Pons (tissue), 1 donor: ENCODE measurements around the gene FPR1.

Source experiments
- DNase-seq: peaks from one replicate; pipeline ENCODE4 v3.0.0-alpha.2; 2016; ENCODE audit warnings: low spot score

Gene FPR1

GRCh38 chr19:51737924-51738323, 13.8 kb downstream of the FPR1 start:
- DNase-seq, result no peak

GRCh38 chr19:51737389-51737788, 14.3 kb downstream of the FPR1 start:
- DNase-seq, result no peak

DNA sequence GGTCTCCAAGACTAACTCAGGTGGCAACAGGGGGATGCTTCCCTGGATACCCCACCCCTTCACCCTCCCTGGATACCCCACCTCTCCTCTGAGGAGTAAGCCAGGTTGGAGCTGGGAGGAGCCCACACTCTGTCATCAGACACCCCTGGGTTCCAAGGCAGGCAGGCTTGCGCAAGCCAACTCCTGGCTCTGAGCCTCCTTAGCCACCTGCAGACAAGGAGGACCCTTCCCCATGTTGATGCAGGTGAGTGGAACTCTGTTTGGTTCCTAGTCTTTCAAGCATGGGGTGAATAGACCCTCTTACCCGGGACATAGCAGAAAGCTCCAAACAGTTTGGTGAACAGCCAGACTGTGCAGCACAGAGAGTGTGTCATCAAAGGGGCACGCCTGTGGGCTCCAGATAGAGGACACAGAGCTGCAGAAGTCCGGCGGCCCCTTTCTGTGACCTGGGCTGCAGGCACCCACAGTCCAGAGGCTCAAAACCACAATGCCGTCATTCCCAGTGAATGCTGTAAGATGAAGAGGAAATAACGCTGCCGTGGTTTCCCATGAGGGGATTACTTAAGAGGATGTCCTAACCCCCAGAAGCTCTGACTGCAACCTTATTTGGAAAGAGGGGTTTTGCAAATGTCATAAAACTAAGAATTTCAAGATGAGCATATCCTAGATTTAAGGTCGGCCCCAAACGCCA, 15.8 kb downstream of the FPR1 start:
- DNase-seq, result peak; percentile 69

DNA sequence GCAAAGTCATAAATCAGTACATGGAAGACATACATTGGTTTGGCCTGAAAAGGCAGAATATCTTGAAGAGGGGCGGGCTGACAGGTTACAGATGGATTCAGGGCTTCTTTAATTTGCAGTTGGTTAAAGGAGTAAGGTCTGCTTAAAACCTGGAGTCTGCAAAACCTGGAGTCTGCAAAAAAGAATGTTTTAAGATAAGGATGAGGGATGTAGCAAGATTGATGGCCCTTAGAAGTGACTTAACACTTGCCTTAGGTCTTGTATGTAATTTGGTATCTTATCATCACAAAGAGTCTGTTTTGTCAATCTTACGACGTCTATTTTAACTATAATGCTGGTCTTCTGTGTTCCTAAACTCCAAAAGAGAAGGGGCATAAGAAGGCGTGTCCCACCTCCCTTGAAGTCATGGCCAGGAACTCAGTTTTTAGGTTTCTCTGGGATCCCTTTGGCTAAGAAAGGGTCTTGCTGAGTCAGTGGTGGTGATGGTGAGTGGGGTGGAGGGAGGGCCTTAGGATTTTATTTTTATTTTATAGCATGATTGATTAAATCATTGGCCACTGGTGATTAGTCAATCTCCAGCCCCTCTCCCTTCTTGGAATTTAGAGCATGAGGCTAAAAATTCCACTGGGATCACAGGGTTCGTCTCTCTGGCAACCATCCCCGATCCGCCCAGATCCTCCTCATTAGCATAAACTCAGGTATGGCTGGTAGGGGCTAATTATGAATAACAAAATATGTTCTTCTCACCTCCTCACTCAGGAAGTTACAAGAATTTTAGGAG, 17.7 kb downstream of the FPR1 start:
- DNase-seq, result no peak

DNA sequence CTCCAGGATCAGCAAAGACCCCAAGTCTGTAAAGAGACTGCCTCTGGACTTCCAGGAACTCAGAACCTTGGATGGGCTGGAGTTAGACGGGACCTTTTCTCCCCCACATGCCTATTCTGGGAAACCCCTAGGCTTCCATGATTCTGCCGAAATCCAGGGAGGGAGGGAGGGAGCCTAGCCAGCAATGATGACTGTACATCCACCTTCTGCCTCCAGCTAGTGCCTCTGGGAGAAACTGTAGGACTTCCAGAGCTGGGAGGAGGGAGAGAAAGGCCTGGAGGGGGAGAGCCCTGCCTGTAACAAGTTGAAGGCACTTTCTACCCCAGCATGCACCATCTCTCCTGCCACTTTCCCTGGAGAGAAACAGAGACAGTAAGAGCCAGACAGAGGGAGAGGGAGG, 21.9 kb downstream of the FPR1 start:
- DNase-seq, result no peak

DNA sequence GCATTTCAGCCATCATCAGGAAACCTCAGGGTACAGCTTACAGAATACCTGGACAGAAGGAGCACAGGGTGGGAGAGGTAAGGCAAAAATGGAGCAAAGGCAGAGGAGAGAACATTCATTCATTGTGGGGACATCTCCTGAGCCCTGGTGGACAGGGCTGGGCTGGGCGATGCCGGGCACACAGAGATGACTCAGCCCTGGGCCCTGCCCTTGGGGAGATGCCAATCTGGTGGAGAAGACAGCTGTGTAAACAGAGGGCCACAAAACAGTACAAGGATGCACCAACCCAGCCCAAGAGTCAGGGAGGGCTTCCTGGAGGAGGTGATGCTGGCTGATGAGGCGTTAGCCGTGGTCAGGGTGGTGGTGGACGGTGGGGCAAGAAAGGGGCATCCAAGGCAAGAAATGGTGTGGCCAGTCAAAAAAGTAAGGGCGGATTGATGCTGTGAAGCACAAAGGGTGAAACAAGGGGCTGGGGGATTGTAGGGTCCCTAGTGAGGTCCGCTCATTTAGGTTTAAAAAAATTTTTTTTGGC, 24.3 kb downstream of the FPR1 start:
- DNase-seq, result no peak

DNA sequence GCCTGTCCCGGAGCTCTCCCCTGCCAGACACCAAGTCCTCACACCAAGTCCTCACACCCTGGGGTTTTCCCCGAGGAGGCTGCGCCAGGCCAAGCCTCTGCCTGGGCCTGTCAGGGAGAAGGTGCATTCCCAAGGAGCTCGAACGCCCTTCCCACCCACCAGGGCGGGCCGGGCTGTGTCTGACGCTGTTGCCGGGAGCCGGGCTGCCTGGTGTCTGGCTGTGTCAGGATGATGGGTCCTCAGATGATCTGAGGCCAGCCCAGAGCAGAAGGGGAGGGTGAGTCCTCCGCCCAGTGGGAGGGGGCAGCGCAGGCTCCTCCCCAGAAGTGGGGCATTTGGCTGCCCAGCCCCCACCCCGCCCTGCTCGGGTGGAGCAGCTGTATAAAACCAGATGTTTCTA, 25.6 kb downstream of the FPR1 start:
- DNase-seq, result peak; percentile 93

DNA sequence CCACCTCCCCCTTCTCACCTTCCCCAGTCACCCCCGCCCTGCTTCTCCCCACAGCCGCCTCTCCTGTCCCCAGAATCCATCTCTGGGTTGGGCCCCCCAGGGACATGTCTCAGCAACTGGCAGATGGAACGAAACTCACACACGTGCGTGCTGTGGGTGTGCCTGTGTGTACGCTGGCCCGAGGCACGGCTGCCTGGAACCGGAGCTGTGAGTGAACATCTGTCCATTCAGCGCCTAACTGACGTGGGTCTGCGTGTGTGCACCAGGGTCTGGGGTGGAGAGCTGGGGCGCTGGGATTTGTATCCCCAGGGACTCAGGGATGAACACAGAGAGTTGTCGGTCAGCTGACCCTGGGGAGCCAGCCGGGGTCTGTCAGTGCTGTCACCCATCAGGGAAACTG, 27.1 kb downstream of the FPR1 start:
- no peak for DNase-seq

DNA sequence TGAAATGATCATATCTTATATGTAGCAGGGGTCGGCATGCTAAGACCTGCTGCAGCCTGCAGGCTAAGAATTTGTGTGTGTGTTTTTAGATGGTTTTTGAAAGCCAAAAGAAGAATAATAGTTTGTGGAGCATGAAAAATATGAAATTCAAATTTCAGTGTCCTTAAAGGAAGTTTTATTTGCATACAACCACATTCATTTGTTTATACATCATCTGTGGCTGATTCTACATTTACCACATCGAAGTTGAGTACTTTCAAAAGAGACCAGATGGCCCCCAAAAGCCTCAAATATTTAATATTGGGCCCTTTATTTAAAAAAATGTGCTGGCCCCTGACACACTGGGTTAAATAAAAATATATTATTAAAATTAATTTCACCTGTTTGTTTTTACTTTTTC, 29.2 kb downstream of the FPR1 start:
- DNase-seq, result no peak

GRCh38 chr19:51721905-51722304, 29.8 kb downstream of the FPR1 start:
- no peak for DNase-seq

DNA sequence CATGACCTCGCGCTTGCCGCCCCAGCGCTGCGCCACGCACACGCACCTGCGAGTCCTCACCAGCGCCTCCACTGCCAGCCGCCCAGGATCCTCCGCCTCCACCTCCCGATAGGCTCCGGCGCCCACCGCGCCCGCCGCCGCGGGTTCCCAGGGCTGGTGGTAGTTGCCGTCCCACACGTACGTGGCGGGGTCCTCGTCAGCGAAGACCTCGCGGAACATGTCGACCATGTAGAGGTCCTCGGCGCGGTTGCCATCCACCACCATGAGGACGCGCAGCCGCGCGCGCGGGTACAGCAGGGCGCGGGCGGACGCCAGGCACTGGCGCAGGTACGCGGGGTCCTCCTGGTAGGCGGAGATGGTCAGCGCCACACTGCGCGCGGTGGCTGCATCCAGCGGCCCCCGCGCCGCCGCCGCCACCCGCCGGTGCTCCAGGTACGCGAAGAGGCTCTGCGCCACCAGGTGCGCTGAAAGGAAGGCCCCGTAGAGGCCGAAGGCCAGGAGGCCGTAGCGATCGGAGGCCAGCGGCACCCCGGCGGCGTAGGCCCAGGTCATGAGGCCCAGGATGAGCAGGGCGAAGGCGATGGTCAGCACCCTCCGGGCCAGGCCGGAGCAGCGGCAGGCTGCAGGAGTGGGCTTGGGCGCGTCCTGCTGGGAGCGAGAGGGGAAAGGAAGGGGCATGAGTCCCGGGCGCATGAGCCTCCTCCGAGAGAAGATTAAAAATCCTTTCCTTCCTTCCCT, 32.3 kb downstream of the FPR1 start:
- no peak for DNase-seq

DNA sequence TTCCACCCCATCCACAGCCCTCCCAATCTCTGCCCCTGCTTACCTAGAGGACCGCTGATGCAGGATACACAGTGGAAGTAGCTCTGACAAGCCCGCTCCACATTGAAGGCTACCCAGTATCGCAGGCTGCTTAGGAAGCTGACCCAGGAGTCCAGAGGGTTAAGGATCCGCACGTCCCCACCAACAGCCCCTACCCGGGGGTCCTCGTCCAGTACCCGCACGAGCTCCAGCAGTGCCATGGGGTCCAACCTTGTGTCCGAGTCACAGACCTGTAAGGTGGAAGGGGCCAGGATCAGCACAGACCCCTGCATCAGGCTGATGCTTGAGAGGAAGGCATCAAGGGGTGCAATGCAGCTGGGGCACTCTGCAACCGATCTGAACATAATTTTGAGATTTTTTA, 34.8 kb downstream of the FPR1 start:
- DNase-seq, result no peak

DNA sequence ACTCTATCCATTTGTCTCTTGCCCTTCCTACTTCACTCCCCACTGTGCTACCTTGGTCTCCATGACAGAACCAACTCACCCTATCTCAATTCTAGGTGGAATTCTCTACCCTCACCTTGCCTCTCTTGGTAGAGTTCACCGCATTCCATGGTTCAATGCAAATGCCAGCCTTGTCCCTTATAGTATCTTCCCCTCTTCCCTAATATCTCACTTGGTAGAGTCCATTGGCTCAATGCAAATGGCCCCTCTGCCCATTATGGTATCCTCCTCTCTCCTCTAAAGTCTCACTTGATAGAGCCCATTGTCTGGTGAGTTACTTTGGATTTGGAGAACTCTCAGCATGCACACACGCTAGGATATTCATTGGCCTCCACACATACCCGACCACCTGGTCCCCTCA, 35.8 kb downstream of the FPR1 start:
- DNase-seq, result no peak

- DNase-seq, result no peak
These were observed 36.8 kb downstream of the FPR1 start for GRCh38 chr19:51714848-51715247.

DNA sequence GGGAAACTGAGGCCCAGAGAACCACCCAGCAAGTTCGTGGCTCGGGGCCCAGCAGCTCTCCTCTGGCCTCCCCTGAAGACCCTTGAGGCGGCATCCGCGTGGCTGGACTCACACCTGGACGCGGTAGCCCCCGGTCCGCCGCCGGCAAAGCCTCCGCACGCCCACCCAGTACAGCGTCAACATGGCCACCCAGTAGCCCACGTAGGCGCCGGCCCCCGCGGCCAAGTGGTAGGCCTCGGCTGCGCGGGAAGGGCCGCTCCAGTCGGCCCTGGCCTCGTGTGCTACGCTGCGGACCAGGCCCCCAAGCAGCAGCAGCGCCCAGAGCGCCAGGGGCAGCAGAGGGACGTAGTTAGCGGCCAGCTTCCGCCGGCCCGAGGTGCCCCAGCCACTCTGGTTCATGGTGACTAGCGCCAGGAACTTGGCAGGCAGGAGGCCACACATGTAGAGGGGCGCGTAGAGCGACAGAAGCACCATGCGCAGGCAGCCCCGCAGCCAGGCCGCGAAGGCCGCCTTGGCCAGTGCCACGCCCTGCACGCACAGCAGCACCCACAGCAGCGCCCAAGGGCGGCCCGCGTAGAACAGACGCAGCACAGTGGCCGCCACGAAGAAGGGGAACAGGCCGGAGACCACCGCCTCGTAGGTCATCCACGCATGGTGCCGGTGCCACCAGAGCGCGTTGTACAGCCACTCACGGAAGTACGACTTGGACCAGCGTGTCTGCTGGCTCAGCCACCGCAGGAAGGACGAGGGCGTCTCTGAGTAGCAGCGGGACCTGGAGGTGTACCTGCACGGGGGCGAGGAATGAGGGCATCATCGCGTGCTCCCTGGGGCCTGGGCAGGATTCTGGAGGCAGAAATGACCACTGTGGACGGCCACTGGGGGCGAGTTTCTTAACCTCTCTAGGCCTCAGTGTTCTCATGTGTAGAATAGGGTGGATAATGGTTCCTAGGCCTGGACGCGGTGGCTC, 38.1 kb downstream of the FPR1 start:
- DNase-seq, result no peak

DNA sequence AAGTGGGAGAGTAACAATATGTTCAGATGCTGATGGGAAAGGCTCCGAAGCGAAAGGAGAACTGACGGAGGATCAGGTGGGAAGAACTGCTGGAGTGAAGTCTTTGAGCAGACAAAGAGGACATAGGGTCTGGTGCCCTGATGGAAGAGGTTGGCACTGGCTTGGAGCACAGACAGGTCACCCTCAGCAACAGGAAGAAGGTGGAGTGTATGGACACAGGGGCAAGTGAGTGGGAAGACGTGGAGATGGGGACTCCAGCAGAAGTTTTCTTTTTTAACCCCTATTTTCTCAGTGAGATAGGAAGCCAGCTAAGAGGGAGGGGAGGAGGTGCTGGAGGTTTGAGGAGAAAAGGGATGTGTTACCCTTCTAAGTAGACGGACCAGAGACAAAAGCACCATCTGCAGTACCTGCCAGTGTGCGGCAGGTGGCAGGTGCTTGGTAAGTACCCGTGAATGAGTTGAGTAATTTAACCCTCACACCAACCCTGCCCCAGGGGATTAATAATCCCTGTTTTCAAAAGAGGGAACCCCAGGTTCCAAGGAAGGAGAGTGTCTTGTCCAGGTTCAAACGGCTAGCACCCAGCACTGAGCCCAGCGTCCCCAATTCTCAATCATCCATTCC, 39.1 kb downstream of the FPR1 start:
- DNase-seq, result no peak

DNA sequence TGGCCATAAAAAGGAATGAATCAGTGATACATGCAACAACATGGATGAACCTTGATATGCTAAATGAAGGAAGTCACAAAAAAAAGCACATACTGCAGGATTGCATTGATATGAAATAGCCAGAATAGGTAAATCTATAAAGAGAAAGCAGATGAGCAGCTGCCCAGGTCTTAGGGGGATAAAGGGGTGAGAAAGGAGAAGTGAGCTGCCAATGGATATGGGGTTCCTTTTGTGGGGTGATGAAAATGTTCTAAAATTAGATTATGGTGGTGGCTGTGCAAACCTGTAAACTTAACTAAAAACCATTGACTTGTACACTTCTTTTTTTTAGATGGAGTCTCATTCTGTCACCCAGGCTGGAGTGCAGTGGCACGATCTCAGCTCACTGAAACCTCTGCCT, 40.0 kb downstream of the FPR1 start:
- no peak for DNase-seq

DNA sequence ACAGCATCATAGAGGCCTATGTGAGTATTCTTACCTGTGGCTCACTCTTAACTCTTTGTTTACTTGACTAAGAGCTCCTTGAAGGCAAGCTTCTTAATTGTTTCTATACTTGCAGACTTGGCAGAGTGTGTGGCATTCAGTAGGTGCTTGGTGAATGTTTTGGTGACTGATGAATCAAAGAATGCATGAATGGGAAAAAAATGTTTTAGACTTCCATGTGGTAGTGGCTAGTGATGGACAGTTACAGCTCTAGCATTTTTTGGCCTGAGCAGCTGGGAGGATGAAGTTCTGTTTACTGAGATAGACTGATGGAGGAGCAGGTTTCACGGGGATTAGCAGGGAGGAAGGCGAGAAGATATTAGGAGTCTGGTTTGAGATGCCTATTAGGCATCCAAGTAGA, 41.5 kb downstream of the FPR1 start:
- no peak for DNase-seq

- no peak for DNase-seq
These were observed 42.1 kb downstream of the FPR1 start for GRCh38 chr19:51709575-51709974.

GRCh38 chr19:51708811-51709210, 42.9 kb downstream of the FPR1 start:
- DNase-seq, result no peak

GRCh38 chr19:51706885-51707284, 44.8 kb downstream of the FPR1 start:
- DNase-seq, result no peak
